Measurements from ENCODE around the gene SELENOP. TPM values are rescaled to one million over a fixed set of nuclear protein-coding genes. Genes with fewer than 3 reads are reported as not detected.

SELENOP gene
- total RNA-seq, 1 donor from 2014 or later: 85.3 TPM

- no peak for TF ChIP-seq CTCF (IDR thresholded peaks at IDR 0.05; ENCODE audit: unreplicated experiment)
- no peak overlapping the region for H3K4me3 Mint-ChIP-seq (ENCODE audit: low read depth)
- H3K9me3 Mint-ChIP-seq (ENCODE audit: low read depth): peaks cover 5% of the 10 kb centered on the region
- no peaks in the 10 kb centered on the region for H3K27me3 Mint-ChIP-seq
- H3K36me3 Mint-ChIP-seq (ENCODE audit: insufficient read depth): peaks cover 14% of the 10 kb centered on the region
- H3K4me1 Mint-ChIP-seq (ENCODE audit: low read depth): peaks cover 2% of the 10 kb centered on the region
- no peak for DNase-seq (ENCODE audit: low spot score, unreplicated experiment)
- H3K27ac Mint-ChIP-seq: no peak overlapping the region
These were observed 12.0 kb downstream of the SELENOP start for GRCh38 chr5:42799668-42800114.

GRCh38 chr5:42799241-42799608 lies 12.5 kb downstream of the SELENOP start:
- no peak overlapping the region for H3K4me3 Mint-ChIP-seq (ENCODE audit: low read depth)
- H3K27me3 Mint-ChIP-seq: no peaks in the 10 kb centered on the region
- H3K36me3 Mint-ChIP-seq (ENCODE audit: insufficient read depth): peaks cover 11% of the 10 kb centered on the region
- H3K4me1 Mint-ChIP-seq (ENCODE audit: low read depth): peaks cover 2% of the 10 kb centered on the region
- DNase-seq (ENCODE audit: low spot score, unreplicated experiment): no peak
- H3K27ac Mint-ChIP-seq: no peak overlapping the region
- H3K9me3 Mint-ChIP-seq (ENCODE audit: low read depth): peaks cover 10% of the 10 kb centered on the region
- TF ChIP-seq CTCF (IDR thresholded peaks at IDR 0.05; ENCODE audit: unreplicated experiment): no peak

GRCh38 chr5:42798284-42799240 lies 13.1 kb downstream of the SELENOP start:
- Mint-ChIP-seq H3K27me3 (no peaks in the 10 kb centered on the region), H3K36me3 (ENCODE audit: insufficient read depth) (peaks cover 7% of the 10 kb centered on the region), H3K4me3 (ENCODE audit: low read depth) (no peak overlapping the region), H3K4me1 (ENCODE audit: low read depth) (peaks cover 2% of the 10 kb centered on the region), H3K27ac (no peak overlapping the region), H3K9me3 (ENCODE audit: low read depth) (peaks cover 16% of the 10 kb centered on the region)
- DNase-seq (ENCODE audit: low spot score, unreplicated experiment): no peak
- TF ChIP-seq CTCF (IDR thresholded peaks at IDR 0.05; ENCODE audit: unreplicated experiment): no peak

GRCh38 chr5:42791151-42791550 lies 20.5 kb downstream of the SELENOP start:
- Mint-ChIP-seq H3K4me3 (ENCODE audit: low read depth) (no peak overlapping the region), H3K4me1 (ENCODE audit: low read depth) (no peaks in the 10 kb centered on the region), H3K27me3 (no peaks in the 10 kb centered on the region), H3K9me3 (ENCODE audit: low read depth) (peaks cover 38% of the 10 kb centered on the region), H3K36me3 (ENCODE audit: insufficient read depth) (peaks cover 3% of the 10 kb centered on the region), H3K27ac (no peak overlapping the region)
- DNase-seq (ENCODE audit: low spot score, unreplicated experiment): no peak
- TF ChIP-seq CTCF (IDR thresholded peaks at IDR 0.05; ENCODE audit: unreplicated experiment): no peak

GRCh38 chr5:42787845-42788244 lies 23.8 kb downstream of the SELENOP start:
- DNase-seq (ENCODE audit: low spot score, unreplicated experiment): no peak
- Mint-ChIP-seq H3K27me3 (no peaks in the 10 kb centered on the region), H3K9me3 (ENCODE audit: low read depth) (peaks cover 46% of the 10 kb centered on the region), H3K4me3 (ENCODE audit: low read depth) (no peak overlapping the region), H3K27ac (no peak overlapping the region), H3K36me3 (ENCODE audit: insufficient read depth) (peaks cover 3% of the 10 kb centered on the region), H3K4me1 (ENCODE audit: low read depth) (no peaks in the 10 kb centered on the region)
- no peak for TF ChIP-seq CTCF (IDR thresholded peaks at IDR 0.05; ENCODE audit: unreplicated experiment)
